HL-60 (cell line): ENCODE data around the gene KIDINS220.

Source experiments
- DNase-seq, 2 experiments: peaks; one replicate each; pipeline ENCODE4 v3.0.0-alpha.2; 2010 to 2020; ENCODE audit warnings: low read depth in 1 of 2, low spot score in 1 of 2
- H3K27ac ChIP-seq: fragments of 250-450 bp; sonication (Bioruptor Pico); replicated peaks from 2 replicates; pipeline ENCODE4 v1.5.1; 2020; ENCODE audit warnings: mild to moderate bottlenecking, moderate library complexity
- H3K27me3 ChIP-seq: fragments of 250-450 bp; sonication (Bioruptor Pico); 2 replicates; pipeline ENCODE4 v1.5.1; 2021; ENCODE audit warnings: mild to moderate bottlenecking, moderate library complexity; ENCODE audit not compliant: insufficient read depth, poor library complexity, severe bottlenecking
- H3K4me3 ChIP-seq: replicated peaks from 2 replicates; pipeline ENCODE4 v1.5.1; 2011; ENCODE audit warnings: mild to moderate bottlenecking, control low read depth, low read length; ENCODE audit not compliant: insufficient read depth
- CTCF ChIP-seq: IDR thresholded peaks from one replicate; pipeline ENCODE4 v1.5.1; 2011; ENCODE audit warnings: low read length, control low read depth, inconsistent platforms; ENCODE audit not compliant: insufficient read depth
- GABPA ChIP-seq: IDR thresholded peaks from 2 replicates; pipeline ENCODE4 v1.6.1; 2012; ENCODE audit warnings: low read depth
- POLR2AphosphoS5 ChIP-seq: IDR thresholded peaks from 2 replicates; pipeline ENCODE4 v1.6.1; 2012; ENCODE audit warnings: low read depth
- REST ChIP-seq: IDR thresholded peaks from 2 replicates; pipeline ENCODE4 v1.6.1; 2012; ENCODE audit warnings: low read depth; ENCODE audit not compliant: insufficient replicate concordance
- SPI1 ChIP-seq: IDR thresholded peaks from 2 replicates; pipeline ENCODE4 v1.6.1; 2012; ENCODE audit warnings: low read depth, mild to moderate bottlenecking, borderline replicate concordance
- long read RNA-seq: library from polyadenylated mRNA; unstranded; transcript quantifications from one replicate; pipeline ENCODE4 v2.0.0, GENCODE V29; 2020

Gene KIDINS220
- long read RNA-seq, partial matches to known transcripts, result 35 of 56 reads
- long read RNA-seq, other reads (novel, unspliced or antisense), result 21 of 56 reads

- DNase-seq, result peak; percentile 66 to 81
- H3K27ac ChIP-seq, result peak within 1 kb of the TSS; percentile 89
- peak within 1 kb of the TSS; percentile 89 for H3K4me3 ChIP-seq
- no peaks in the 10 kb centered on the region for H3K27me3 ChIP-seq
- no peak for TF ChIP-seq CTCF
- peak; percentile 83 for TF ChIP-seq POLR2AphosphoS5
- TF ChIP-seq REST, result peak; percentile 46
Observed at GRCh38 chr2:8836971-8837794, at the start of gene KIDINS220. TSS of gene KIDINS220 (minus strand) at chr2:8837613. CDS start at chr2:8827093, 10,520 bp downstream.

- DNase-seq, result no peak
- no peak overlapping the region for H3K27ac ChIP-seq
- H3K4me3 ChIP-seq, result no peak overlapping the region
- peaks cover 8% of the 10 kb centered on the region for H3K27me3 ChIP-seq
- TF ChIP-seq POLR2AphosphoS5, result no peak
- no peak for TF ChIP-seq SPI1
Observed at GRCh38 chr2:8886876-8887275, 49.5 kb upstream of the KIDINS220 start.

- no peak for DNase-seq
- Histone ChIP-seq H3K27ac (no peak overlapping the region), H3K4me3 (no peak overlapping the region), H3K27me3 (peaks cover 8% of the 10 kb centered on the region)
- no peak for TF ChIP-seq GABPA
- no peak for TF ChIP-seq POLR2AphosphoS5
- TF ChIP-seq REST, result no peak
- TF ChIP-seq SPI1, result no peak
- no peak for TF ChIP-seq CTCF
Observed at GRCh38 chr2:8886202-8886518, 48.7 kb upstream of the KIDINS220 start.

GRCh38 chr2:8885449-8886201, 48.2 kb upstream of the KIDINS220 start:
- TF ChIP-seq GABPA (no peak), POLR2AphosphoS5 (no peak), CTCF (no peak), REST (no peak), SPI1 (no peak)

More at GRCh38 chr2:8885449-8886201, 48.2 kb upstream of the KIDINS220 start:
- Histone ChIP-seq H3K27ac (no peak overlapping the region), H3K27me3 (peaks cover 8% of the 10 kb centered on the region), H3K4me3 (no peak overlapping the region)
- no peak for DNase-seq
